Loucy (cell line): ENCODE results near the gene TIMM22.

Experiments used
- CTCF ChIP-seq: fragments of 200-600 bp; sonication (generic); conservative IDR thresholded peaks from 2 replicates; pipeline ENCODE4 v1.5.1; 2014; ENCODE audit warnings: mild to moderate bottlenecking, antibody characterized with exemption, low read length
- EZH2phosphoT487 ChIP-seq: fragments of 200-600 bp; IDR thresholded peaks from 2 replicates; pipeline ENCODE4 v1.6.1; 2018; ENCODE audit warnings: antibody characterized with exemption, mild to moderate bottlenecking, moderate library complexity, borderline replicate concordance

GRCh38 chr17:954431-955164 is 42.3 kb upstream of the TIMM22 start:
- no peak for TF ChIP-seq CTCF
- no peak for TF ChIP-seq EZH2phosphoT487
